HepG2 (cell line): ENCODE measurements around the gene PLCB1. TPM values are rescaled to one million over a fixed set of nuclear protein-coding genes. Genes with fewer than 3 reads are reported as not detected.

Experiments
- ARNTL ChIP-seq: sonication (generic); formaldehyde crosslinking; IDR thresholded peaks from 2 replicates; pipeline ENCODE4 v1.4.0; 2020; ENCODE audit warnings: mild to moderate bottlenecking, missing genetic modification reagents
- CREBL2 ChIP-seq: sonication (generic); formaldehyde crosslinking; IDR thresholded peaks from 2 replicates; pipeline ENCODE4 v1.8.1; 2023; ENCODE audit warnings: missing genetic modification reagents, mild to moderate bottlenecking, borderline replicate concordance
- ESRRA ChIP-seq: sonication (generic); formaldehyde crosslinking; IDR thresholded peaks from 2 replicates; pipeline ENCODE4 v1.5.1; 2020; ENCODE audit warnings: mild to moderate bottlenecking, low read depth, missing genetic modification reagents
- ETV6 ChIP-seq: sonication (generic); formaldehyde crosslinking; conservative IDR thresholded peaks from 2 replicates; pipeline ENCODE4 v1.4.0; 2020; ENCODE audit warnings: missing genetic modification reagents
- IRF1 ChIP-seq: sonication (generic); formaldehyde crosslinking; IDR thresholded peaks from 2 replicates; pipeline ENCODE4 v1.4.0; 2020; ENCODE audit warnings: low read depth, mild to moderate bottlenecking, missing genetic modification reagents
- ISX ChIP-seq: sonication (generic); formaldehyde crosslinking; conservative IDR thresholded peaks from 2 replicates; pipeline ENCODE4 v1.5.0; 2020; ENCODE audit warnings: missing genetic modification reagents
- KLF6 ChIP-seq: IDR thresholded peaks from 2 replicates; pipeline ENCODE4 v1.8.0; 2016; ENCODE audit warnings: missing biosample characterization, missing genetic modification reagents
- MIER2 ChIP-seq: IDR thresholded peaks from 2 replicates; pipeline ENCODE4 v1.6.1; 2016; ENCODE audit warnings: missing biosample characterization, missing genetic modification reagents
- MTA1 ChIP-seq: sonication (generic); formaldehyde crosslinking; IDR thresholded peaks from 2 replicates; pipeline ENCODE4 v1.4.0; 2020; ENCODE audit warnings: missing genetic modification reagents, mild to moderate bottlenecking, borderline replicate concordance
- MYC ChIP-seq: sonication (generic); formaldehyde crosslinking; IDR thresholded peaks from 2 replicates; pipeline ENCODE4 v1.9.0; 2021; ENCODE audit warnings: missing genetic modification reagents, borderline replicate concordance
- NFYC ChIP-seq: IDR thresholded peaks from 2 replicates; pipeline ENCODE4 v1.6.1; 2016; ENCODE audit warnings: missing genetic modification reagents, missing compliant biosample characterization
- PAX8 ChIP-seq: sonication (generic); formaldehyde crosslinking; IDR thresholded peaks from 2 replicates; pipeline ENCODE4 v1.8.0; 2022; ENCODE audit warnings: mild to moderate bottlenecking, missing genetic modification reagents, borderline replicate concordance
- PLSCR1 ChIP-seq: sonication (generic); formaldehyde crosslinking; IDR thresholded peaks from 2 replicates; pipeline ENCODE4 v1.5.0; 2020; ENCODE audit warnings: missing genetic modification reagents, mild to moderate bottlenecking, borderline replicate concordance
- SKI ChIP-seq: fragments of 450-650 bp; IDR thresholded peaks from one replicate; pipeline ENCODE4 v1.6.1; 2018; ENCODE audit warnings: mild to moderate bottlenecking; ENCODE audit not compliant: partially characterized antibody
- SP2 ChIP-seq: sonication (generic); formaldehyde crosslinking; IDR thresholded peaks from 2 replicates; pipeline ENCODE4 v1.5.1; 2020; ENCODE audit warnings: mild to moderate bottlenecking, missing genetic modification reagents
- SSRP1 ChIP-seq: IDR thresholded peaks from 2 replicates; pipeline ENCODE4 v1.6.1; 2016; ENCODE audit warnings: control low read depth
- WIZ ChIP-seq: sonication (generic); formaldehyde crosslinking; IDR thresholded peaks from 2 replicates; pipeline ENCODE4 v1.5.1; 2020; ENCODE audit warnings: mild to moderate bottlenecking, missing genetic modification reagents
- ZFP1 ChIP-seq: IDR thresholded peaks from 2 replicates; pipeline ENCODE4 v1.6.1; 2016
- ZNF407 ChIP-seq: sonication (generic); formaldehyde crosslinking; IDR thresholded peaks from one replicate; pipeline ENCODE4 v1.5.1; 2020; ENCODE audit warnings: mild to moderate bottlenecking, missing genetic modification reagents; ENCODE audit errors: not compliant biosample characterization
- ZNF629 ChIP-seq: sonication (generic); formaldehyde crosslinking; conservative IDR thresholded peaks from 2 replicates; pipeline ENCODE4 v1.5.0; 2020; ENCODE audit warnings: missing genetic modification reagents
- ZNF7 ChIP-seq: IDR thresholded peaks from 2 replicates; pipeline ENCODE4 v1.6.1; 2016; ENCODE audit warnings: missing biosample characterization, missing genetic modification reagents
- polyA plus RNA-seq, 8 experiments: library from polyadenylated mRNA; depleted of rRNA in 3 of 8; stranded (reverse) in 7 of 8; unstranded in 1 of 8; fragments of >200 nt; fragmentation: Illumina TruSeq in 4 of 8; extraction: Trizol in 4 of 8; gene quantifications; 2 replicates each; pipeline versions ENCODE4 v1.2.1 to v1.2.3, GENCODE V29; 2011 to 2016; ENCODE audit warnings: low read depth in 4 of 8, missing spikeins in 1 of 8, mixed read lengths in 1 of 8; ENCODE audit not compliant: insufficient read depth in 1 of 8
- total RNA-seq, 5 experiments: library from RNA; depleted of rRNA; stranded (reverse); fragments of >200 nt; fragmentation: Illumina TruSeq; extraction: Trizol; gene quantifications; 2 replicates each; pipeline ENCODE4 v1.2.3, GENCODE V29; 2016; ENCODE audit warnings: low read depth in 1 of 5

PLCB1 gene
- total and polyA plus RNA-seq, 2 of the 13 experiments (the other 11 are each of a cell fraction or from before 2014, with no cell fraction given) = 42.4 to 55.9 TPM

- TF ChIP-seq ZNF407 (no peak), MTA1 (CRISPR knock-in tag) (peak; percentile 34; the same call in 1 of the 2 replicates), ZNF7 (CRISPR knock-in tag) (no peak), SP2 (no peak), KLF6 (CRISPR knock-in tag) (0 out of 2 replicates have a peak, but pooled peaks have one; percentile 61), PAX8 (no peak), ZFP1 (CRISPR knock-in tag) (no peak), NFYC (CRISPR knock-in tag) (no peak), ESRRA (CRISPR knock-in tag) (no peak), MYC (peak; percentile 74), ARNTL (CRISPR knock-in tag) (no peak), SSRP1 (CRISPR knock-in tag) (no peak), ETV6 (CRISPR knock-in tag) (no peak), CREBL2 (no peak), SKI (no peak), MIER2 (CRISPR knock-in tag) (peak; percentile 74), PLSCR1 (no peak), WIZ (CRISPR knock-in tag) (peak; percentile 28; the same call in 1 of the 2 replicates), ISX (CRISPR knock-in tag) (no peak), IRF1 (CRISPR knock-in tag) (no peak), ZNF629 (CRISPR knock-in tag) (no peak)
These were observed at the start of gene PLCB1 (continued) for GRCh38 chr20:8131598-8132483.
